SH-SY5Y (cell line): ENCODE results near the gene DISC1.

ENCODE experiments used
- GATA2 ChIP-seq: IDR thresholded peaks from 2 replicates; pipeline ENCODE4 v1.6.1; 2011; ENCODE audit warnings: mild to moderate bottlenecking, low read depth, low read length
- GATA3 ChIP-seq: IDR thresholded peaks from 2 replicates; pipeline ENCODE4 v1.6.1; 2011; ENCODE audit warnings: low read depth, mild to moderate bottlenecking, low read length, moderate library complexity

Gene DISC1

GRCh38 chr1:232048481-232048880, 421.9 kb downstream of the DISC1 start:
- no peak for TF ChIP-seq GATA2
- TF ChIP-seq GATA3 = no peak

DNA sequence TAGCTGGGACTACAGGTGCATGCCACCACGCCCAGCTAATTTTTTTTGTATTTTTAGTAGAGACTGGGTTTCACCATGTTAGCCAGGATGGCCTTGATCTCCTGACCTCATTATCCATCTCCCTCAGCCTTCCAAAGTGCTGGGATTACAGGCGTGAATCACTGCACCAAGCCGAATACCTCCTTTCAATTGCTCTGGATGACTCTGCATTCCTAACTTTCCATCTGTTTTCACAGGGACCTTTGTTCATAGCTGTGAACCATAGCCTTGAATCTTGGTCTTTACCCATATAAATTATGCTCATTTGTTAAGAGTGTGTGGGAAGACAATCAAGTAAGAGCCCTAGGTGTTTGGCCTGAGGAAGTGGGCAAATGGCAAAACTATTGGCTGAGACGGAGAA, 422.7 kb downstream of the DISC1 start:
- no peak for TF ChIP-seq GATA3
- TF ChIP-seq GATA2 = no peak

- TF ChIP-seq GATA3 (no peak), GATA2 (no peak)
Measured at GRCh38 chr1:232057217-232057895, 430.8 kb downstream of the DISC1 start.

DNA sequence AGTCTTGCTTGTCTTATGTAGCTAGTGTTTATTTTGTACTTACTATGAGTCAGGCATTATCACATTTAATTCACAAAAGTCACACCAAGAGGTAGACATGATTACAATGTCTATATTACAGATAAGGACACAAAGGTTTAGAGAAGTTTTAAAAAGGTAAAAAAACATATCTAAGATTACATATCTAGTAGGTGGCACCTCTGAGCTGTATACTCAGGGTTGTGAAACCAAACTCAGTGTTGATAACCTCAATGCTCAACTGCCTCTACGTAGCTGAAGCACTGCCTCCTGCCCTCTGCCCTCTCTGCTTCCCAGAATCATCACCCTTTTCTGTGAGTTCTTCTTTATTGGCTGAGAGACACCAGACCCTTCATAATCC, 431.3 kb downstream of the DISC1 start:
- TF ChIP-seq GATA3 = no peak
- TF ChIP-seq GATA2 = no peak

- TF ChIP-seq GATA3 = no peak
- TF ChIP-seq GATA2 = no peak
Measured at GRCh38 chr1:232059726-232060374, 433.3 kb downstream of the DISC1 start.

DNA sequence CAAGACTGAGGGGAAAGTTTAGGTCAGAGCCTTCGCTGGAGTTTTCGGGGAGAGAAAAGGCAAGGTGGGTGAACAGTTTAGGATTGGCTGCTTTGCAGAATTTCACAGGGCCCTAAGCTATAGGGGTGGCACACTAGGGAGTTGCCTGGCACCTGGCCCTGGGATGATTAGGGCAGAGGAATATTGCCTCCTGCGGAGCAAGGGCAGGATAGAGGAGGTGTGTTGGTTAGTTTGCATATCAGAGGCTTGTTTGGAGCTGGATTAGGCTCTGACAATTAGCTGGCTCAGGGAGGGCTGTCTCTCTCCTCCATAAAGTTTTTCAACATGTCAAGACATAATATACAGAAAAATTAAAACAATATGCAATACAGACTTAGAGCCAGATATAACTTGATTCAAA, 436.4 kb downstream of the DISC1 start:
- TF ChIP-seq GATA2 (no peak), GATA3 (no peak)

- TF ChIP-seq GATA3 (no peak), GATA2 (no peak)
Measured at GRCh38 chr1:232066521-232066920, 439.9 kb downstream of the DISC1 start.

- TF ChIP-seq GATA2 (no peak), GATA3 (no peak)
Measured at GRCh38 chr1:232074265-232074664, 447.7 kb downstream of the DISC1 start.

DNA sequence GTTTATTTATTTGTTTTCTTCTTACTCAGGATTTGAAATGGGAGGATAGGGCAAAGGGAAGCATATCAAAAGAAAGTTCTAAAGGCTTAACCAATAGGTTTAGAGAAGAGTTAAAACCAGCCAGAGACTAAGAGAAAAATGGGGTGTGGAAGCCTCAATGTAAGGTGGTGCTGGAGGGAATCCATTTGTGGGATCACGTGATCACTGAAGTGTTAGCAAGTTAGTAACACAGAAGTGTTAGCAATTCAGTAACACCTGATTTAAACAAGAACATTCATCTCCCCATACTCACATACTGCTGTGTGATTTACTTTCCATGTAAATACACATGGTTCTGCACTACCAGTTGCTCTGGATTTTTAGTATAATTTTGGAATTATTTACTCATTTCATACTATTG, 451.2 kb downstream of the DISC1 start:
- TF ChIP-seq GATA2 (no peak), GATA3 (no peak)

DNA sequence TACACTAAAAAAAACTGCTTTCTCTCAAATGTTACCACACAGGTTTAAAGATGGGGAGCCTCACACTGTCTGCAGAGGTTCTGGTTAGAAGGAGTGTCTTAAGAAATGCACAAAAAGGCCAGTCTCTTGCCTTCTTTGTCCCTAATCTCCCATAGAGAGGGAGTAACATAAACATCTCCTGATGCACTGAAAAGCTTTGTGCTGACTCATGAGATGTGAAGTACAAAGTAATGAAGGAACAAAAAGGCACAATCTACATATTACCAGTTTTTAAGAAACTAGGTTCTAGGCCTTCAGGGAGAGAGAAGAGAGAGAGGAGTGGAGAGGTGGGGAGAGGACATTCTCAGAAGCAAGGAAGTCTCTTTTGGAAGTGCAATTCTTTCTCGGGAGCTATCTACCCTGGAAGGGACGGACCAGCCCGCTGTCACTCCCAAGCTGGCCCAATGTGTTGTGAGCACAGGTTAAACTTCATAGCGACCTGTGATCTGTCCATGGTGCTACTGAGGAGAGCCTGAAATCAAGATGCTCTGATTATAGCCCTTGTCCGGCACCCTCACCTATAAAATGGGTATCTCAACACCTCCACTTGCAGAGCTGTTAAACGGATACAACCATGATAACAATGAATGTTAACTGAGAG, 458.1 kb downstream of the DISC1 start:
- TF ChIP-seq GATA3 (no peak), GATA2 (no peak)

DNA sequence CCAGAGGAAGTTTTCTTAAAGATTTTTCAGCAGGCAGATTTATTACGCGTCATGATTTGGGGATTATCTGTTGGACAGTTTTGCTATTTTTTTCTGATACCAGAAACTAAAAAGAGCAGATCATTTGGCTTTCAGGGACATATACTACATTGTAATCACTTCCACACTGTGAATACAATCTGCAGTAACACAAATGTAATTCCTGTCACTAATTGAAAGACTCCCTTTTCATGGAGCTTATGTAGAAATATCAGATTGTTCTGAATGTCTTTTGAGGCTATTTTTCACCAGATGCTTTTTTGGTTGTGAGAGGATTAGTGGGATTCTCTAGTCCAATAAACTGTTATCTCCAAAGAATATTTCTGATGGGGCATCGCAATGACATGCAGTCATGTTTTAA, 464.2 kb downstream of the DISC1 start:
- TF ChIP-seq GATA2 = peak; percentile 47
- TF ChIP-seq GATA3 = no peak
